Measurements from ENCODE around the gene CCDC68.

CCDC68 gene

DNA sequence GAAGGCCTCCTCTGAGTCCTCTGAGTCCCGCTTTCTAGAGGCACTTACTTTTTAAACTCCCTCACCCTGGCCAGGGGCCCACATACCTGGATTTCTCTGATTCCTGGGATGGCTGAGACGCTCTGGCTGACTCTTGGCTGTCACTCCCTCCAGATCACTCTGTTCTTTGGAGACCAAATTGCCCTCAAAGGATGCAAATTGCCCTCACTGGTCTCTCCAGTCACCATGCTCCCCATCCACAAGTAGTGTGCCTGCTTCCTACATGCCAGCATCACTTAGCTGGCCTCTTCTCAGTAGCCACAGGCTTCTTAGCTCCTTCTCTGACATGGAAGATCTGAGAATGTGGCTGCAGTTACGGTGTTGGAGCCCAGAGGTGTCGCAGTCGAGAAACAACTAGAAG, 41.3 kb upstream of the CCDC68 start:
- Histone ChIP-seq H3K27ac (no peak overlapping the region), H3K36me3 (replicated peaks) (no peaks in the 10 kb centered on the region), H3K27me3 (replicated peaks) (no peaks in the 10 kb centered on the region), H3K4me3 (ENCODE audit: low read depth, low read length) (no peak overlapping the region)
- TF ChIP-seq, protein P1, sequence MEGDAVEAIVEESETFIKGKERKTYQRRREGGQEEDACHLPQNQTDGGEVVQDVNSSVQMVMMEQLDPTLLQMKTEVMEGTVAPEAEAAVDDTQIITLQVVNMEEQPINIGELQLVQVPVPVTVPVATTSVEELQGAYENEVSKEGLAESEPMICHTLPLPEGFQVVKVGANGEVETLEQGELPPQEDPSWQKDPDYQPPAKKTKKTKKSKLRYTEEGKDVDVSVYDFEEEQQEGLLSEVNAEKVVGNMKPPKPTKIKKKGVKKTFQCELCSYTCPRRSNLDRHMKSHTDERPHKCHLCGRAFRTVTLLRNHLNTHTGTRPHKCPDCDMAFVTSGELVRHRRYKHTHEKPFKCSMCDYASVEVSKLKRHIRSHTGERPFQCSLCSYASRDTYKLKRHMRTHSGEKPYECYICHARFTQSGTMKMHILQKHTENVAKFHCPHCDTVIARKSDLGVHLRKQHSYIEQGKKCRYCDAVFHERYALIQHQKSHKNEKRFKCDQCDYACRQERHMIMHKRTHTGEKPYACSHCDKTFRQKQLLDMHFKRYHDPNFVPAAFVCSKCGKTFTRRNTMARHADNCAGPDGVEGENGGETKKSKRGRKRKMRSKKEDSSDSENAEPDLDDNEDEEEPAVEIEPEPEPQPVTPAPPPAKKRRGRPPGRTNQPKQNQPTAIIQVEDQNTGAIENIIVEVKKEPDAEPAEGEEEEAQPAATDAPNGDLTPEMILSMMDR (IDR thresholded peaks at IDR 0.05; ENCODE audit: low read depth, low read length, missing control alignments), result no peak
- no peak for DNase-seq
- in situ Hi-C loops (cut with HindIII; ENCODE audit: low pct_ligation_motif_present, low sequenced_read_pairs), result no loop called here

DNA sequence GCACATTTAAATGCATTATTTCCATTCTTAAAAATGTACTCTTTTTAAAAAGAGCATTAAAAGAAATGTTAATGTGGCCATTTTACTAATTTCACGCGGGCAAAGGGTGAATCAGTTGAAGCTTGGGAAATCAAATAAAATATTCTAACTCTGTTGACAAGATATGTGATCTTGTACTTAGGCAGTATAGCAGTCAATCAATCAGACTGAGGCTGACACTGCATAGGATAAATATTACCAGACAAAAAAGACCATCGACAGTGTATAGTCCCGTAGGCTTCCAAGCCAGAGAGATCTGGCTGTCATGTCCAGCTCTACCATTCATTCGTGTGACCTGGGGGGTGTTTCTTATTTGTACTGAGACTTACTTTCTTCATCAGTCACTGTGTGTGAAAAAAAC, 39.8 kb upstream of the CCDC68 start:
- in situ Hi-C loops (cut with HindIII; ENCODE audit: low pct_ligation_motif_present, low sequenced_read_pairs), result no loop called here
- H3K4me3 ChIP-seq (ENCODE audit: low read depth, low read length), result no peak overlapping the region
- no peaks in the 10 kb centered on the region for H3K36me3 ChIP-seq (replicated peaks)
- no peak for DNase-seq
- no peaks in the 10 kb centered on the region for H3K27me3 ChIP-seq (replicated peaks)
- TF ChIP-seq, protein P1 (IDR thresholded peaks at IDR 0.05; ENCODE audit: low read depth, low read length, missing control alignments), result no peak
- no peak overlapping the region for H3K27ac ChIP-seq

DNA sequence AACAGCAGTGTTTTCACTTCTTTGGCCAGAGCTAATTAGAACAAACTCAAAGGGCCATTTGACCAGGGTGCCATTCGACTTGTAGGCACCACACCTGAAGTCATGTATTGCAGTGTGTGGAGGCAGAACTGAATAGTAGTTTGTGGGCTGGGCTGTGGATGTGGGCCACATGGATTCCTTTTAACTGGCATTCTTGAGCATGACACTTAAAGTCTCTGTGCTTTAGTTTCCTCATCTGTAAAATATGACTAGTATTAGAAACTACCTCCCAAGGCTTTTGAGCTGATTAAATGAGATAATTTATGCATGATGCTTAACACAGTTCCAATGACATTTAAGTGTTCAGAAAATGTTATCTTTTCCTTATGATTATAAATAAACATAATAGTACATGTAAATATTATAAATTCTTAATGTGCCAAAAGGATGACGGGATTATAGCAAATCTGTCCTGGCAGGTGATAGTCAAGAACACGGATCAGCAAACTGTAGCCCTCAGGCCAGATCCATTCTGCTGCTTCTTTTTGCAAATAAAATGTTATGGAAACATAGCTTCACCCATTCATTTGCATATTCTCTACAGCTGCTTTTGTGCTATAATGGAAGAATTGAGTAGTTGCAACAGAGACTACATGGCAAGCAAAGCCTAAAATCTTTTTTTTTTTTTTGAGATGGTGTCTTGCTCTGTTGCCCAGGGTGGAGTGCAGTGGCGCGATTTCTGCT, 36.3 kb upstream of the CCDC68 start:
- no peaks in the 10 kb centered on the region for H3K27me3 ChIP-seq (replicated peaks)
- in situ Hi-C loops (cut with HindIII; ENCODE audit: low pct_ligation_motif_present, low sequenced_read_pairs), result no loop called here
- no peak overlapping the region for H3K27ac ChIP-seq
- DNase-seq, result no peak
- TF ChIP-seq, protein P1 (IDR thresholded peaks at IDR 0.05; ENCODE audit: low read depth, low read length, missing control alignments), result no peak
- H3K4me3 ChIP-seq (ENCODE audit: low read depth, low read length), result no peak overlapping the region
- no peaks in the 10 kb centered on the region for H3K36me3 ChIP-seq (replicated peaks)

DNA sequence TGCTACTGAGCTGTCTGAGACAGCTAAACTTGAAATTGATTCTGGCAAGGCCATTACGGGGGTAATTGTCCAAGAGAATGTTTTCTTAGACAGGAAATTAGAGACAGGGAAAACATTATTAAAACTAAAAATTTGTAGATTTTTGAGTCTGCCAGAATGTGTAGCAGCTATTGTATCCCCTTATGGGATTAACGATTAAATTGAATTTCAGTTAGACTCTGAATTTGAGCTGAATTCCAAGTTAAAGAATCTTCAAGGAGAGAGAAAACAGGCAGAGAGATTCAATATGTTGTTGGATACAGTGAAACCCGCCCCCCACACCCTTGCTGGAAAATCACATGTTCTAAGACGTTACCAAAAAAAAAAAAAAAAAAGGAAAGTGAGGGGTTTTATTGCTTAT, 32.7 kb upstream of the CCDC68 start:
- Histone ChIP-seq H3K36me3 (replicated peaks) (no peaks in the 10 kb centered on the region), H3K27me3 (replicated peaks) (no peaks in the 10 kb centered on the region), H3K27ac (no peak overlapping the region), H3K4me3 (ENCODE audit: low read depth, low read length) (no peak overlapping the region)
- no peak for DNase-seq
- TF ChIP-seq, protein P1 (IDR thresholded peaks at IDR 0.05; ENCODE audit: low read depth, low read length, missing control alignments), result no peak
- in situ Hi-C loops (cut with HindIII; ENCODE audit: low pct_ligation_motif_present, low sequenced_read_pairs), result no loop called here

DNA sequence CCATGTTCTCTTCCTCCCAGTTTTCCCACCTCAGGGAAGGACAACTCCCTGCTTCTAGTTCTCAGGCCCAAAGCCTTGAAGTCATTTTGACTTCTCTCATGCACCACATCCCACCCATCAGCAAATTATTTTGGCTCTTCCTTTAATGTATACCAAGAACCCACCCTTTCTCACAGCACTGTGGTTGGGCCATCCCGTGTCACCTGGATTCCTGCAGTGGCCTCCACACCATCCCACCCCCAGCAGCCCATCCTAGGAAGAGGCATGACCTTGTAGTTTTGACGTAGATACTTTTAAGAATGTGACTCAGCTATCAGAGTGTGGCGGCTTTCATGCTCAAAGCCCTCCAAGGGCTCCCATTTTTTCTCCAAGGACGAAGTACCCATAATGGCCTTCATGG, 25.6 kb upstream of the CCDC68 start:
- no peak for DNase-seq
- no peak overlapping the region for H3K27ac ChIP-seq
- no peaks in the 10 kb centered on the region for H3K27me3 ChIP-seq (replicated peaks)
- no peaks in the 10 kb centered on the region for H3K36me3 ChIP-seq (replicated peaks)
- in situ Hi-C loops (cut with HindIII; ENCODE audit: low pct_ligation_motif_present, low sequenced_read_pairs), result no loop called here
- H3K4me3 ChIP-seq (ENCODE audit: low read depth, low read length), result no peak overlapping the region
- TF ChIP-seq, protein P1 (IDR thresholded peaks at IDR 0.05; ENCODE audit: low read depth, low read length, missing control alignments), result no peak

- H3K27me3 ChIP-seq (replicated peaks), result no peaks in the 10 kb centered on the region
- DNase-seq, result no peak
- H3K27ac ChIP-seq, result no peak overlapping the region
- in situ Hi-C loops (cut with HindIII; ENCODE audit: low pct_ligation_motif_present, low sequenced_read_pairs), result no loop called here
- H3K4me3 ChIP-seq (ENCODE audit: low read depth, low read length), result no peak overlapping the region
- no peaks in the 10 kb centered on the region for H3K36me3 ChIP-seq (replicated peaks)
- TF ChIP-seq, protein P1 (IDR thresholded peaks at IDR 0.05; ENCODE audit: low read depth, low read length, missing control alignments), result no peak
These were observed 24.5 kb upstream of the CCDC68 start for GRCh38 chr18:54983791-54984190.
